Endothelial cell of umbilical vein (primary cell): ENCODE data around the gene TNIP1.

Experiments
- POLR2A ChIP-seq: IDR thresholded peaks from 2 replicates; pipeline ENCODE4 v1.6.1; 2012; ENCODE audit warnings: low read depth, mild to moderate bottlenecking, control low read depth, low read length
- POLR2AphosphoS5 ChIP-seq: IDR thresholded peaks from 2 replicates; pipeline ENCODE4 v1.6.1; 2012; ENCODE audit warnings: low read depth, mild to moderate bottlenecking, control low read depth, low read length, moderate library complexity; ENCODE audit not compliant: insufficient read depth
- TF ChIP-seq, protein P1 (sequence below), 2 donors: IDR thresholded peaks; 1 replicate in 1 of 2; 2 replicates in 1 of 2; pipeline ENCODE4 v1.5.1; 2011; ENCODE audit warnings: low read length in 2 of 2, mild to moderate bottlenecking in 2 of 2, moderate library complexity in 2 of 2, control low read depth in 1 of 2, inconsistent platforms in 1 of 2, low read depth in 1 of 2; ENCODE audit not compliant: insufficient read depth in 1 of 2; ENCODE audit errors: extremely low read depth in 1 of 2
- TF ChIP-seq, protein P2 (sequence below): IDR thresholded peaks from 2 replicates; pipeline ENCODE4 v1.6.1; 2011; ENCODE audit not compliant: insufficient read depth, insufficient read length

DNA sequence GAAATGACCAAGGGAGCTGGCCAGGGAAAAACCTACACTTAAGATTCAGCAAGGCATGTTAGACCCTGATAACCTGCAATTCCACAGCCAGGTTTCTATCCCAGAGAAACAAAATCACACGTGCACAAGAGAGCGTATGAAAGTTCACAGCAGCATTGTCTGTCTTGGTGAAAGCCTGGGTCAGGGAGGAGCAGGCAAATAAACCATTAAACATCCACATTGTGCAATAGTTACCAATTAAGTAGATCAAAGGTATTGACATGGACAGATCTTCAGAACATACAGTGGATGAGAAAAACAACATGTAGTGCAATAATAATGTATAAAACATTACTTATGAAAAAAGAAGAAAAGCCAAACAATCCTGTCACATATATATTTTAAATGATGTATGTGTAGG is 76.3 kb downstream of the TNIP1 start:
- TF ChIP-seq, protein P1, sequence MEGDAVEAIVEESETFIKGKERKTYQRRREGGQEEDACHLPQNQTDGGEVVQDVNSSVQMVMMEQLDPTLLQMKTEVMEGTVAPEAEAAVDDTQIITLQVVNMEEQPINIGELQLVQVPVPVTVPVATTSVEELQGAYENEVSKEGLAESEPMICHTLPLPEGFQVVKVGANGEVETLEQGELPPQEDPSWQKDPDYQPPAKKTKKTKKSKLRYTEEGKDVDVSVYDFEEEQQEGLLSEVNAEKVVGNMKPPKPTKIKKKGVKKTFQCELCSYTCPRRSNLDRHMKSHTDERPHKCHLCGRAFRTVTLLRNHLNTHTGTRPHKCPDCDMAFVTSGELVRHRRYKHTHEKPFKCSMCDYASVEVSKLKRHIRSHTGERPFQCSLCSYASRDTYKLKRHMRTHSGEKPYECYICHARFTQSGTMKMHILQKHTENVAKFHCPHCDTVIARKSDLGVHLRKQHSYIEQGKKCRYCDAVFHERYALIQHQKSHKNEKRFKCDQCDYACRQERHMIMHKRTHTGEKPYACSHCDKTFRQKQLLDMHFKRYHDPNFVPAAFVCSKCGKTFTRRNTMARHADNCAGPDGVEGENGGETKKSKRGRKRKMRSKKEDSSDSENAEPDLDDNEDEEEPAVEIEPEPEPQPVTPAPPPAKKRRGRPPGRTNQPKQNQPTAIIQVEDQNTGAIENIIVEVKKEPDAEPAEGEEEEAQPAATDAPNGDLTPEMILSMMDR (IDR thresholded peaks at IDR 0.05; ENCODE audit: extremely low read depth in 1 of 2, insufficient read depth in 1 of 2, low read depth in 1 of 2, low read length in 2 of 2): no peak
- TF ChIP-seq POLR2AphosphoS5 (no peak), POLR2A (no peak)
- TF ChIP-seq, protein P2, sequence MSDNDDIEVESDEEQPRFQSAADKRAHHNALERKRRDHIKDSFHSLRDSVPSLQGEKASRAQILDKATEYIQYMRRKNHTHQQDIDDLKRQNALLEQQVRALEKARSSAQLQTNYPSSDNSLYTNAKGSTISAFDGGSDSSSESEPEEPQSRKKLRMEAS: no peak
